ENCODE measurements around the gene PXYLP1.
"Not testable (repeated sequence)": the region's sequence is repeated elsewhere in the genome, so short reads cannot be mapped to it uniquely, and the experiment has no call there.

The PXYLP1 gene

DNA sequence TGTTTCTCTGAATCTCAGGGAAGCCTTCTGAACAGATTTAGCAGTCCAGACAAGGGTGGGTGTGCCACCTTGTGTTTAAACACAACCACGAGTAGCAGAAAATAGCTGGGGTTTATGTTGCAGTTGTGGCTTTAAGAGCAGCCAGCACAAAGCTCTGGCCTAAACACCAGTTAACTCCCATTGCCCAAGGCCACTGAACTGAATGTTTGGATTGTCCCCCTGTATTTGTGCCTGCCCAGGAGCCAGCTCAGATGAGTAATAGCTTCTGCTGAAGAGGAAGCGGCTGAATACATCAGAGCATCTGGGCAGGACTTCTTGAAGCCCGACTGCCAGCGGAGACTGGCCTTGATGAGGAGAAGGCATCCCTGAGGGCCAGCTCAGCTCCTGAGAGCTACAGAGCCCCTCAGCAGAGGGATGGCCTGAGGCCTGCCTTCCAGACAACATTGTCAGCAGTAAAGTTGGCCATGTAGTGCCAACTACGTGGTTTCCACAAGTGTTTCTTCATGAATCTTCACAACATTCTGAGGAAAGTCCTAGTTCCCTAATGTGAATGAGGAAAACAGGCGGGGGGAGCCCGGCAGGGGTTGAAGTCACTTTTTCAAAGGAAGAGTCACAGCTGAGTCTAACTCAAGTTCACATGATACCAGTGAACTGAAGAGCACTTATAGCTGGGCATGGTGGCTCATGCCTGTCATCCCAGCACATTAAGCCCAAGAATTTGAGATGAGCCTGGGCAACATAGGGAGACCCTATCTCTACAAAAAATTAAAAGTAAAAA lies 70.9 kb downstream of the PXYLP1 start:
- no peak for DNase-seq

DNA sequence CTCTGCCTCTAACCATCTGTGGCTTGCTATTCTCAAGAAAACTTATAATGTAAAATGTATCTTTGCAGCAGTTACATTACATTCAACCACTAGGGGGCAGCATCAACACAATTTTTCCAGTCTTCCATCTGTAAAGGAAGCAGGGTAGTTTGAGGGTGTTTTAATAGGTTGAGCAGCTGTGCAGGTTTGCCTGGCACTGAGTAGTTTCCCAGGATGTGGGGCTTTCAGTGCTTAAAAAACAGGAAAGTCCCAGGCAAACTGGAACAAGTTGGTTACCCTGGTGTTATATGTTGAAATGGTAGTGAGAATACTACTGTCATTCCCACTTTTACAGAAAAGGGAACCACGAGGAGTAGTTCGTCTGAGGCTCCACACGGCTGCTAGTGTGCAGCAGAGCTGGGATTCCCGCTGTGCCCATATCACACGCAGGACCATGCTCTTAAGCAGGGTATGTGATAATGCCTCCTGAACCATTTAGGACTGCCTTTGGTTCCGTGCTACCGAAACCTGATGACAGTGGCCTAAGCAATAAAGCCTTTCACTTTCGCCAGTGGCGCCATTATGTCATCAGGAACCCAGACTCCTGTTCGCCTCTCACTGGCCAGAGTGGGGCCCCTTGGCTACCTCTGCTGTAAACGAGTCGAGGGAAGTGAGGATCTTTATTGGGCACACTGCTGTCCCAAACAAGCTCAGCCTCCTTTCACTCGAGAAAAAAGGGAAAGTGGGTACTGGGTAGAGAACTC lies 72.0 kb downstream of the PXYLP1 start:
- peak; percentile 77 for DNase-seq

DNA sequence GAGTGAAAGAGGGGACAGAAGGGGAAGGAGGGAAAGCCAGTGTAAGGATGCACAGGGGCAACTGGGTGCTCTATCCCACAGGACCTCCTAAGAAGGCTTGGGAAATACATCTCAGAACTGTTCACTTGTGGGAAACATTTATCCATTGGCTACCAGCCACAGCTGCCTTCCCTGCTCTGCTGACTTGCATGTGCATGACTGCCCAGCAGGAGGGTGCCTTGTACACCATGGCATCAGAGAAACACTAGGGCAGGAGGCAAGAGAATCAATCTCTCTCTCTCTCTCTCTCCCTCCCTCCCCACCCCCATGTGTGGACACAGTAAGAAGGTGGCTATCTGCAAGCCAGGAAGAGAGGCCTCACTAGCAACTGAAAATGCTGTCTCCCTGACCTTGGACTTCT lies 73.8 kb downstream of the PXYLP1 start:
- DNase-seq: peak; percentile 46

DNA sequence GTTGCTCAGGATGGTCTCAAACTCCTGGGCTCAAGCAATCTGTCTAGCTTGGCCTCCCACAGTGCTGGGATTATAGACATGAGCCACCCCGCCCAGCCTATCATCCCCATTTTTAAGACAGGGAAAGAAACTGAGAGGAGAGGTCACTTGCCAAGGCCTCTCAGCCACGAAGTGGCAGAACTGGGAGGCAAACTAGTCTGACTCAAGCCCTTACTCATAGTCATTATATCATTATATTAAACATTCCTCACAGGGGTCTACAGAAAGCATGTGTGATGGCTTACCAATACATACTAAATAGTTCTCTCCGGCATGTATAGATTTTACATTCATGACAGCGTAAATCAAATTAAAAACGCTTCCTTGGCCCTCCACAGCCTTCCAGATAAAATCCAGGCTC lies 74.7 kb downstream of the PXYLP1 start:
- DNase-seq: peak; percentile 44

DNA sequence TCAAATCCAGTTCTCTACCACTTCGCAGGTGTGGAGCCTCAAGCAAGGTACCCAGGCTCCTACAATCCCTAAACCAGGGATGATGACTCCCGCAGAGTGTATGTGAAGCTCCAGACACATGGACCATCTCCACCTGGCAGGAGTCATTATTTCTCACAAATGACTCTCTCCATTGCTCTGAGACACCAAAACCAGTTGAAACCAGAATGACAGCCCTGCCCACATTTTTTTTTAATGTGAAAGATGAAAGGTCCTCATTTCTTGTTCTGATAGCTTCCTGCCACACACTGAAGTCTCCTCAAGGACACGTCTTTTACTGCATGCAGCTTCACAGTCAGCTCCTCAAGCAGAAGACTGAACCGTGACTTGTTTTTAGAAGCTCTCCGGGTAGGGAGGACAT lies 75.3 kb downstream of the PXYLP1 start:
- no peak for DNase-seq

DNA sequence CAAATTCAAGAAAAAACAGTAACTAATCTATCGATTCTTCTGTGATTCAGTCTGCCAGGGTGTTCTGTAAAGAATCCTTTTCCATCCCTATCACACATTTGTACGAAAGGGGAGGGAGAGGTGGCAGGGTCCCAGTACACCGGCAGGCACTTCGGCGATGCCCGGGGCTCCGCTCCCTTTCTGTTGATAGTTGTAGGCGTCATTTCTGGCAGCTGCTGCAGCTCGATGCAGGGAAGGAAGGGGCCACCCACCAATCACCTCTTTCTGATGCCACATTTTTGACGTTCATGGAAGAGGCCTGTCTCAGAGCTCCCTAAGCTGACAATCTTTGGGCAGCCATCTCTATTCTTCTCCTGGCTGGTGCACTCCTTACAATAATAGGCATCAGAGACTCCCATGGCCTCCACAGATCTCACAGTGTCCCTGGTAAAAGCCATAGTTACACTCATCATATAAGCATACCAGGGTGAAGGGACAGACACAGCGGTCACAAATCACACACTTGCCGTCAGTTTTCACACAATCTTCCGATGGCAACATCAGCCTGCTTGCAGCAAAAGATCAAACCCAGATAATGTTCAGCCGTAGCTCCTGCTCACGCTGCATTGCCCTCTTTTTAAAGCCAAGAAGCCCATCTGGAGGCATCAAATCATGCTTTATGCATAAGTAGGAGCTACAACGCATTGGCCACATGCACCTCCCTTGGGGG lies 75.9 kb downstream of the PXYLP1 start:
- DNase-seq: no peak

DNA sequence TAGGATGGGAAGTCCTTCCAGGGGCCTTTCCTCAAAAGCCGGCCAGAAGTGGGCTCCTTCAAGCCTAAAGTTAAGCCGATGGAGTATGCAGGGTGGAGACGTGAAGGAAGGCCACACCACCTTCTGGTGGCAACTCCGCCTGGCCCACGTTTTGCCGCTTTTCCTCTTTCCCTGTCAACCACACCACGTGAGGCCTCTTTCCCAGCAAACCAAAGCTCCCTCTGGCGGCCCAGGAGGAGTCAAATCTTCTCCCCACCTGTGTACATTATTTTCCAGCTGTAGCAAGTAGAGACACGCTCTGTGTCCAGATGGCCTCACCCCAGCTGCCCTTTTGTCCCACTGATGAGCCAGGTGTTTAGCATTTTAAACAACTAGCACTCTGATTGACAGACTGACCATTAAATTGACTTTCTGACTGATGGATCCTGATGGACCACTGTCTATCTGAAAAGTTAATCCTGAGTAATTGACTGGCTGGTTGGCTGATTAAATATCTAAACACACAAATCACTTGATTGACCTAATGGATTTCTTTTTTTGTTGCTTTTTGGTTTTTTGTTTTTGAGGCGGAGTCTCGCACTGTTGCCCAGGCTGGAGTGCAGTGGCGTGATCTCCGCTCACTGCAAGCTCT lies 77.1 kb downstream of the PXYLP1 start:
- DNase-seq: peak; percentile 65

DNA sequence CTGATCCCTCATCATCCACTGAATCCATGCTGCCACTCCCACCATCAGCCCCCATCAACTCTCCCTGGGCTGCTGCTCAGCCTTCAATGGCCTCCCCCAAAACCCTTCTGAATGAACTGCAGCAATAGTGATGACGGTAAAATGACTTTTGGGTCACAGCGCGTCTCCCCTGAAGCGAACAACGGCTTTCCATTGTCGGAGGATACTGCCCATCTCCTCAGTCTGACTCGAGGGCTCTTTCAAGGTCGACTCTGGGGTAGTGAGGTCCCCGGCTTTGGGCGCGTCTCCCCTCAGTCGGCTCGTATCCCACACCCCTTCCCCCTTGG lies 79.5 kb downstream of the PXYLP1 start:
- DNase-seq: no peak

DNA sequence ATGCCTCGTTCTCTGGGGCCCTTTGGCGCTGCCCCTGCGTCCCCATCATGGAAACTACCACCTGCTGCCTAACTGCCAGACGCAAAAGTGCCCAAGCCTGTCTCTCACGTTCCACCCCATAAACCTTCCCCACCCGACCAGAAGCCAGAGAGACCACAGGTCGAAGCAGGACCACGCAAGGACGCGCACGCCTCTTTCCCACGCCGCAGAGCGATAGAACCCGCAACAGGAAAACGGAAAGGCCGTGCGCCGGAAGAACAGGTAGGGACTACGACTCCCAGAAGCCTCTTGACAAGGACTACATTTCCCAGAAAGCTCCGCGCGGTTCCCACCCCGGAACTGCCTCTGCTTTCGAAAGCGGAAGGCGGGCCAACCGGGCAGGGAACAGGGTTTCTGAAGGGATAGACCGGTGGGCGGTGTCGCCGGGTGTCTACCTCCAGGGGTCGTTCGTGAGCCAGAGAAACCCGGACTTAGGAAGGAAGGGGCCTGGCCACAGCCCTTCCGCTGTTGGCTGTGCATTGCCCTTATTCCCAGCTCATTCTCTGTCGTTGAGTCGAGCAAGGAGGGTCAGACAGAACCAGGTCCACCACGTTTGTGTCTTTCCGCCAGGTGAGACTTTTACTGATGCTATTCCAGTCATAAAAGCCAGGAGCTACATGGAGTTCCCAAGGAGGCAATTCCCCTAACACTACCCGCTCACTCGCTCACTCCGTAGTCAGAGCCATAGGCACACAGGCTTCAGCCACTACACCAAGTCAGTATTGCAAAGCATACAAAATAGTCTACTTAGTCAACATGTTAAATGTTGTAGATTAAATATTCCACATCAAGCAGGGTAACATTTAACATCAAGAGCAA lies 80.1 kb downstream of the PXYLP1 start:
- peak; percentile 98 for DNase-seq

DNA sequence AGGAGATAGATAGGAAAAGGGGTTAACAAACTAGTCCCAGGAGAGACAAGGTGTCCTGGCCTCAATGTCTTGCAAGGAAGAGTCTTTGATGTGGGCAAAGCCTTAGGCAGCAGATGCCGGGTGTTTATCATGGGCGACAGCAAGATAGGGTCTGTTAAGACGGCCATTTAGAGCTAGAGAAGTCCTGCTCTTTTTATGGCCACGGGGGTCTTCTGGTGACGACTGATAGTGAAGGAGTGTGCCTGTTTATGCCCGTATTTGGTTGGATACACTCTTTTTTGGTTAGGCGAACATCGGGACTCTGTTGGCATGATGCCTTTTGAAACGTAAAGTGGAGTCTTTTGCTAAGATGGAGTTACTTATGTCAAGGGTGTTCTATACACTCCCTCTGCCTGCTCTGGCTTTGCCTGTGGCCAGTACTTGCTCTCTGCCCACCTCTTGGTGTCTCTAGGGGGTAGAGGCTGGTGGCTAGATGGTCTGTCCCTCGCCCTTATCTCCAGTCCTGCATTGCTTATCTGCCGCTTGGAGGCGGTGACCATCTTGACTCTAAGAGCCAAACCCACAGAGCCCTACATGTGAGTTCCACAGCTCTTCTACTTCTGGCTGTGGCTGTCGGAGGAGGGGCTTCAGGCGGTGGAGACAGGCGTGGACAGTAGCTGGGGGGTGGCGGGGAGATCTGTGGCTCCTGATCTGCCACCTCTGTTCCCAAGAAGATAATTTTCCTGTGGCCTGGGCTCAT lies 80.9 kb downstream of the PXYLP1 start:
- DNase-seq: no peak

DNA sequence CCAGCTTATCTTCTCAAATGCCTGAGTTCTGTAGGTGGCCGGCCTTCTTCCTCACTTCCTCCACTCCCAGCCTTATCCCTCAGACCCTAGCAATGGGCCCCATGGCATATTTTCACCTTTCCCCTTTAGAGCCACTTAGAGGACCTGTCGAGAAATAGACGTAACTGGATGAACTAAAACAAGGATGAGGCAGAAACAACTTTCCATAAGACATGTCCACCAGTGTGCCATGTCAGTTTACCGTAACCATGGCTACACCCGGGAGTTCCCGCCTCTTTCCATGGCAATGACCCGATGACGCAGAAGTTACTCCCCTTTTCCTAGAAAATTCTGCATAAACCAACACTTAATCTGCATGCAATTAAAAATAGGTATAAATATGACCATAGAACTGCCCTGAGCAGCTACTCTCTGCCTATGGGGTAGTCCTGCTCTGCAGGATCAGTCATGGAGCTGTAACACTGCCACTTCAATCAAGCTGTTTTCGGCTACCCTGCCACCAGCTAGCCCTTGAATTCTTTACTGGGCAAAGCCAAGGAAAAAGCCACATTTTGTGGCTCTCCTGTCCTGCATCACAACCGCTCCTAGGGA lies 81.6 kb downstream of the PXYLP1 start:
- DNase-seq: no peak

DNA sequence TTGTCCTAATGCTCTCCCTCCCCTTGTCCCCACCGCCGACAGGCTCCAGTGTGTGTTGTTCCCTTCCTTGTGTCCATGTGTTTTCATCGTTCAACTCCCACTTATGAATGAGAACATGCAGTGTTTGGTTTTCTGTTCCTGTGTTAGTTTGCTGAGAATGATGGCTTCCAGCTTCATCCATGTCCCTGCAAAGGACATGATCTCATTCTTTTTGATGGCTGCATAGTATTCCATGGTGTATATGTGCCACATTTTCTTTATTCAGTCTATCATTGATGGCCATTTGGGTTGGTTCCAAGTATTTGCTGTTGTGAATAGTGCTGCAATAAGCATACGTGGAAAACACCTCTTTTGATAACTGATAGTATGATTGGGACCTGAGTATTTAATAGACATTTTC lies 82.8 kb downstream of the PXYLP1 start:
- DNase-seq: not testable (repeated sequence)

DNA sequence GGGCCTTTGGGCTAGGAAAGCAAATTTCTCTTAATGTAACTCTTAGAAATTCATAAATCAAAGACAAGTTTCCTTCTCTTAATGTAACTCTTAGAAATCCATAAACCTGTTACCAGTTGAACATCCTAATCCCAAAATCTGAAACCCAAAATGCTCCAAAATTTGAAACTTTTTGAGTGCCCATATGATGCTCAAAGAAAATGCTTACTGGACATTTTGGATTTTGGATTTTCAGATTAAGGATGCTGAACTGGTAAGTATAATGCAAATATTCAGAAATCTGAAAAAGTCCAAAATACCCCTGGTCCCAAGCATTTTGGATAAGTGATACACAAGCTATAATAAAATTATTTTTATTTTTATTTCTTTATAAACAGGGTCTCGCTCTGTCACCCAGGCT lies 85.2 kb downstream of the PXYLP1 start:
- DNase-seq: no peak

DNA sequence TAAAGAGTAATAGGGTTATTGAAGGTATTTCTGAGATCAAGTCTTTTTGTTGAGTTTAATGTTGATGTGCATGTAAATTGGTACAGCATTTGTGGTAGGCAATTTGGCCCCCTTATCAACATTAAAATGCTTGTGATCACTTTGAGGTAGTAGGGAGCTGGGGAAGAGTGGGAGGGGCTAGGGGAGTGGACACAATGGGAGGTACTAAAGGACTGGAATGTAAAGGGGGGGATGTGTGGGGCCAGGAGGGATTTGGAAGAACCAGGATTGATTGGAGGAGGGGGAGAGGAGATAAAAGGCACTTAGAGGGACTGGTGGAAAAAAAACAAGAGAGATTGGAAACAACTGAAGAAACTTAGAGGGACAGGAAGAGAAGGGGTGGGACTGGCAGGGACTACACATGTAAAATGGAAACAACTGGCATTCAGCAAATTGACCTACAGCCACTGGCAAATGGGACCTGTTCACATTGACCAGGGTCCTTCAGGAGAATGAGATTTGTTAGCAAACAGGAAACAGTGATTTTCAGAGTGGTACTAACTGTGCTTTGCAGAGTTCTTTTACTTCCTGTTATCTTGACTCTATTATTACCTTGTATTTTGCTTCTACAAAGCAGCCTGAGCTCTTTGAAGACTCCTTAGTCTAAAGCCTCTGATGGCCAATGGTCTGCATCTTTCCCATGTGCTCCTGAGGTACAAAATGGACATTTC lies 88.9 kb downstream of the PXYLP1 start:
- no peak for DNase-seq

DNA sequence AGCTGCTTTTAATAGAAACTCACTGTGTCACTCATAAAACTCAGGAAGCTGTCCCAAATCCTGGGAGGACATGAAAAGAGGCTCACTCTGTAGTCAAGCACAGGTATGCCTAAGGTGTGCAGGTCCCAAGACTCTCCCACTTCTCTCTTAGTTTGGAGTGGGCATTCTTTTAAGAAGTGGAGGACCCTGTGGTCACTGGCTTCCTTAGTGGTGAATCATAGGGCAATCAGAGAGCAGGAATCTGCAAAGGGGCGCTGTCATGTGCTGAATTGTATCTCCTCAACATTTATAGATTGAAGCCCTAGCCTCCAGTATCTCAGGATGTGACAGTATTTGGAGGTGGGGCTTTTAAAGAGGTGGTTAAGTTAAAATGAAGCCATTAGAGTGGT lies 89.5 kb downstream of the PXYLP1 start:
- peak; percentile 65 for DNase-seq

DNA sequence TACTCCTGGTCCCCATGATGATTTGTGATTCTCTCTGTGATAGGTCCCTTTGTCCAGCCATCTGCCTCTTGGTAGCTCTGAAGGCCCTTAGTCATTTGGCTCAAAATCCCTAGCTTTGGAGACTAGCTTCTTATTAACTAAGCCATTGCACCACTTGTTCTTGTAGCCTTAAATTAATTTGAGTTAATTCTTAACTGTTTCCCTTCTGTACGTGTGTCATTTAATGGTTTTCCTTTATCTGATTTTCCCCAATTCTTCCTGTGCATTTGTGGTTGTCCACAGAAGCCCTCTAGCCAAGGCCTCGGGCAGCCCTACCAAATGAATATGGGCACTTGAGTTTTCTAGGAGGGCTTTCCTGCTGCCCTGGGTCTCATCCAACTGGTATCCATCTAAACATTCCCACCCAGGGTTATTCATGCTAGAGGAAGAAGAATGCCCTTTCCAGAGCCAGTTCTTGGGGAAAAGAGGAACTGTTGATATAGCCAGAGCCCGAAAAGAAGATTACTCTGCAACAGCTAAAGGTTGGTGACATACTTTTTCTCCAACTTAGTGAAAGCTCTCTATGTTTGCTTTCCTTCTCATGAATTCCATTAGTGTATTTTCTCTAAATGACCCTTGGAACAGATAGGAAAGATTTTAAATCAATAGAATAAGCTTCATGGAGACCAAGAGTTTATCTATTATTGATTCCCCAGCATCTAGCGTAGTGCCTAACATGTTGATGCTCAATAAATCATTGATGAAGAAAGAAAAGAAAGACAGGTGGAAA lies 92.5 kb downstream of the PXYLP1 start:
- no peak for DNase-seq

DNA sequence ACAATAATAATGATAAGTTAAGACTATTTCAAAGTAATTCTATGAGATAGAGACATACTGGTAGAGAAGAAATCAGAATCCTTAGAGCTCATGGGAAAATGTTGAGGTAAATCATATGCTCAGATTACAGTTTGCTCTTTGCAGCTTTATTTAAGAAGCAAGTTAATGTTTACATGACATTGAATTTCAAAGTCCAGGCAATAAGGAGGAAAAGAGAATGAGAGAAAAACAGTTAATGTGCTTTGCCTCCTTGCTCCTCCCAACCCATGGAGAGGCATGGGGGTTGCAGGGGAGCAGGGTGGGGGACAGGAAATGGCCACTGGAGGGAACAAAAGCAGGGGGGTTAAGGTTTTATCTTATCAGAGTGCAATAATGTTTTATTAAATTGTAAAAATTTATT lies 94.5 kb downstream of the PXYLP1 start:
- DNase-seq: no peak

DNA sequence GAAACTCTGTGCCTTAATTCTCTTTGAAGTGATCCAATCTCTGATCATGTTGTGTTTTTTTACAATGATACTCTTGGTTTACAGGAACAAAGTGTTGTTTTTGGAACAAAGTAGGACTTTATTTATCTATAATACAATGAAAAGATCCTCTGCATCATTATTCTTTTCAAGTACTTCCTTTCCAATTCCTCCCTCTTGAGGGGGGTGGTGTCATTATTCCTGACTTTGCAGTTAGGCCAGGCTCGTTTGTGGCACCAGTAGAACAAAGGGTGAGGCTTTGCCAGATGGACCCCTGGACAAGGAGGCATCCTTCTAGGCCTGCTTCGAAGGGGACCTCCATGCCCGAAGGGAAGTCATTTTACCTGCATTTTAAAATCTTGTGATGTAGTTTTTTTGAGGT lies 95.0 kb downstream of the PXYLP1 start:
- no peak for DNase-seq

DNA sequence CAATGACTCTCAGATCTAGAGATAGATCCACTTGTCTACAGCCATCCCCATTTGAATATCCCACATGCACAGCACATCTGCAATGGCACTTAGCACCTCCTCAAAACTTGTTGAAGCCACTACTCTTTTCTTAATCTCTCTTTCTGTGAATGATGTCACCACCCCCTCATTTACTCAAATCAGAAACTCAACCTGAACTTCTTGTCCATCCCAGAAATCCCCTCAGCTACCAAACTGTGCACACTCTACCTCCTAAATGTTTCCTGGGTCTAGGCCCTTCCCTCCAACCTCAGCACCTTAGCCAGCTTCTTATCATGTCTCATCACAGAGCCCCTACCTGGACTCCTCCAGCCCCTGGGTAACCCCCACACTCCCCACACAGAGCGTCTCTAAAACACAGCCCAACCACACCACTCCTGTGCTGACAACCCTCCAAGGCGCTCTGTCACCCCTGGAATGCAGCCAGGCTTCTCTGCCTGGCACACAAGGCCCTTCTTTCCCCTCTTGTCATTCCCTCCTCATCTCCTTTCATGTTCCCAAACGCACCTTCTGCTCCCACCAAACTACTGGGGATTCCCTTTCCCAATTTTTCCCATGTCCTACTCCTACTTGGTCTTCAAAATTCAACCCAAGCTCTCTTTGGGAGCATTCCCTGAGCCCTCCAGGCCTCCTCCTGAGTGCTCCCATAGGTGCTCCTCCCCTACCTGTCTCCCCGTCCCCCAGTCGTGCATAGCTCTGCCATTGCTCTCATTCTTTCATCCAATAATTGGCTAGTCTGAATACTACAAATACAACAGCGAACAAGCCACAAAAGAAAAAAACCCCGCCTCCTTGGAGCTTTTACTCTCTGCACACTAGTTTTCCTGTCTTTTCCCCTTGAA lies 96.9 kb downstream of the PXYLP1 start:
- no peak for DNase-seq
